Hematopoietic multipotent progenitor cell treated with erythropoietin and hydrocortisone succinate and interleukin-3 and kit ligand, for 6 days (in vitro differentiated cells): ENCODE data around the gene ABCA4.
"Not testable (repeated sequence)": the region's sequence is repeated elsewhere in the genome, so short reads cannot be mapped to it uniquely, and the experiment has no call there.

Source experiments
- DNase-seq: peaks from one replicate; pipeline ENCODE4 v3.0.0-alpha.2; 2015

Gene ABCA4

DNA sequence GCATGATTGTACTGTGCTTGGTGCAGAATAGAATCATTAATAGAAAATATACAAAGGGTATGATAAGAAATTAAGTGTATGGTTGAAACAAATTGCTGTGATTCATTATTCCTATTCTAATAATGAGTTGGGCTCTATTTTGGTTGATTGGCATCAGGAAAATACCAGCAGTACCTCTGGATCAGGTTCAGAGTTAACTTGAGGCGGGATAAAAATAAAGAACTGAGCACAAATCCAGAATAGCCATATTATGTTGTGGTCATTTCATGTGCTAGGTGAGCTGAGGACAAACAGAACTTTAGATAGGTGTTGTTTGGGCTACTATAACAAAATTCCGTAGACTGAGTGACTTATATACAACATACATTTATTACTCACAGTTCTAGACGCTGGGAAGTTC, 151.1 kb downstream of the ABCA4 start:
- DNase-seq = no peak

DNA sequence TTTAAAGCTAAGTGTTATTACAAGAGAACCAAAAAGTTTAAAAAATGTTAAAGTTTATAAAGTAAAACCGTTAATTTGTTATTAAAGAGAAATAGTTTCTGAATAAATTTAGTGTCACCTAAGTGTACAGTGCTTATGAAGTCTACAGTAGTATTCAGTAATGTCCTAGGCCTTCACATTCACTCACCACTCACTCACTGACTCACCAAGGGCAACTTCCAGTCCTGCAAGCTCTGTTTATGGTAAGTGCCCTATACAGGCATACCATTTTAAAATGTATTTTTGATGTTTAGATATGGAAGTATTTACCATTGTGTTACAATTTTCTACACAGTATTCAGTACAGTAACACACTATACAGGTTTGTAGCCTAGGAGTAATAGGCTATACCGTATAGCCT, 151.6 kb downstream of the ABCA4 start:
- DNase-seq = no peak

DNA sequence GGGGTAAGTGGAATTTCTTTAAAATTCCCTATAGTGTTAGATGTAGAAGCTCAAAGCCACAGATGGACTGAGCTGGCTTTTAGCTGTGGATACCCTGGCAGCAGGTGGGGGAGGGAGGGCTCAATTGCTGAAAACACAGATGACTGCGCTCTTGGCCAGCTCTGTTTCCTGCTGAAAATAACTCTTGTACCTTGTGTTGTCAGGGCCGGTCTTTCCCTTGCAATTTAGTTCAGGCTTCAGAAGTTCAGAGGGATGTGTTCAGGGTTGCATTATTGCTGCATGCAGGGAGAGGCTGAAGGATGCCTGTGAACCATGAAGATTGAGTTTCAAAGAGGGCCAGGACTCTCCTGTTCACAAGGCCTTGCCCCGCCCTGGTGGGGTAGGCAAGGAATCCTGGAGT, 153.6 kb downstream of the ABCA4 start:
- no peak for DNase-seq

DNA sequence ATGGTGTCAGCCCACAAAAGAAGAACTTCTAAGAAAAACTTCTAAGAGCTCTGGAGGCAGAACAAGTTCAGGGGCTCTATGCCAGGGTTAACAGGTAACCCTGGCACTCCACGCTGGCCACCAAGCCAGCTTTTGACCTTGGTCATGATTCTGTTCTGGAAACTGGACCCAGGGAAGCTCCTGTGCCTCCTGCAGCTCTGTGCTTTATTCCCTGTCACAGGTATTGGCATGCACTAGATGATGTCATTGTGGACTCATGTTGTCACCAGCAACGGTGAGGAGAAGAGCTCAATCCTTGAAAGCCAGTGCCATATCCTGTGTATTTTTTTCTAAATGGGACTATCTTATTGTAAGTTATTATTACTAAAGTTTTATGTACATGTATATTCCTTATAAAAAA, 155.1 kb downstream of the ABCA4 start:
- DNase-seq = no peak

DNA sequence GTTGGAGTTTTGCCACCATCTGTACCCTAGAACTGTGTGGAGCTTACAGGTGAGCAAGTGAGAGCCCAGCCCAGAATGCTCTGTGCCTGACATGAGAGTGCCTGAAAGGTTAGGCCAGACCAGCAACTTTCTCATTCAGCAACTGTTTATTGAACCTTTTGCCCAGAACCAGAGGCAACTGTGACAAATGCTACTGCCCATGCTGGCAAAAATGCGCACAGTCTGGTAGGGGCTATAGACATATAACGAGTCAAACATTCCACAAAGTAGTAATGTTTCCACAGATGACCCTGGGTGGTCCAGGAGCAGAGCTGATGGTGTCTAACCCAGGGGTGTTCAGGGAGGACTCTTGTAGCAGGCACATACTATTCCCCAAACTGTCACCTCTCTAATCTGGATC, 155.7 kb downstream of the ABCA4 start:
- DNase-seq = no peak

DNA sequence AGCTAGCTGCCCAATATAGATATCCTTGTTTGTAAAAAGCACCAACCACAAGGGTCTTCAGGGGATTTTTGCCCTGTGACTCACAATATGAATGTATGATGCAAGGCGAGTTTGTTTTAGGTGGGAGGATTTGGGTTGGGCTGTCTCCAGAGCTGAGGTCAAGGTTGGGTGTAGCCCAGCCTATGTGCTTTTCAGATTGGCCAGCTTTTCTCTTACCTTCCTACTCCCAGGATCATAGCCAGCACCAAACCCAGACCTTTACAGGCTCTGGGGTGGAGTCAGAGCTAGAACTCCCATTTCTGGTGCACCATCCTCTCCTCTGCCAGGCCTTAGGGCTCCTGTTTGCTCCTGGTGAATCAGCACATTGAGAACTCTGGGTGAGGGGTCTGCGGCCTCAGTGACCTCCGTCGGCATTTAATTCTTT, 156.2 kb downstream of the ABCA4 start:
- DNase-seq = no peak

DNA sequence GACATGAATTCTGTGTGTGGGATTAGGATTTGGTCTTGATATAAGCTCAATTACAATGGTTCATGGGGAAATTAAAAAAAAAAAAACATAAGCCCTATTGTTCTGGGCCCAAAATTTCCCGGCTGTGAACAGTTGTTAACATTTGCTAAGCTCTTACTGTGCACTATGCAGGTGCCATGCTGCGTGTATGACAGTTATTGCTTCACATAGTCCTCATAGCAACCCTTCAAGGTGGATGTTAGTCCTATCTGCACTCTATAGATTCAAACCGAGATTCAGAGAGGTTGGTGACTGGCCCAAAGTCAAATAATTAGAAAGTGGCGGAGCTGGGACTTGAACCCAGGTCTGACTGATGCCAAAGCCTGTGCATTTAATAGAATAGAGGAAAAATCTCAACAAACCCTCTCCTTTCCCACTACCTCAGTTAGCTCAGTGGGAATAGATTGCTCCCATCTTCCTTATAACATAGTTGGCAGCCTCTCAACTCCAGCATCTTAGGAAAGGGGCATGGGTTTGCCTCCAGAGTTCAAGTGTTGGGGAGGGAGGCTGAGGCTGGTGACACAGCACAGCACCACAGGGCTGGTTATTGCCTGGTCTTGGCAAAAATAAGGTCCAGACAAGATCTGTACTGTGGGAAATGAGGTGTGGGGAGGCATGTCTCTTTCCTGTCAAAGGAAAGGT, 156.7 kb downstream of the ABCA4 start:
- DNase-seq = no peak

DNA sequence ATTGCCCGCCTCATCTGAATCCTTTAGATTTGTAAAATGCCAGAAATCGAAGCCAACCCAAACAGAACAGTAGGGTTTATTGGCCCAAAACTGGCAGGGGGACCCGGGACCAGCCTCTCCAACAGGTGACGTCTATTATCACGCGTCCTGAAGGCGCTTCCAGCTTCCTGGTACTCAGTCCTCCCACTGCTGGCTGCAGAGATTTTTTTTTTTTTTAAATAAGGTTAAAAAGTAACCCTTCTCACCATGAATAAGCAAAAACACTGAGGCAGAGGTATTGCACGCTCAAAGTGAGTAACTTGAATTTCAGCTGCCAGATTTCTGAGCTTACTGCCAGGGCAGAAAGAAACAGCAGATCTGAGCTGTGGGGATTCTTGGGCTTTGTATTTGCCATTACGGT, 157.4 kb downstream of the ABCA4 start:
- no peak for DNase-seq

DNA sequence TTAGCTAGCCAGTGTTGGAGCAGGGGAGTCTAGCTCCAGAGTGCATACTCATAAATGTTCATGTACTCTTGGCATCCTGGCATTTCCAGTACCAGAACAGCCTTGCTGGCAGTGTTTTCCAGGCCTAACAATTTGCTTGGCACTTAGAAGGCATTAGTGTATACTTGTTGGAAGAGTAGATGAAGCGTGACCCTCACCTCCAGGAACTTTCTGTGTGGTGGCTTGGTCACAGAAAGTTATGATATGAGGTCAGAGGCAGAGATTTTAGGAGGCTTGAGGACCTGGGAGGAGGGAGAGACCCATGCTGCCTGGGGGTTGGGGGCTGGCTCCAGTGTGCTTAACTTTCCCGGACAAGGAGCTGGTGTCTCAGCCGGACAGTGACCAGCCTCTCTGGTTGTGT, 159.0 kb downstream of the ABCA4 start:
- DNase-seq = no peak

DNA sequence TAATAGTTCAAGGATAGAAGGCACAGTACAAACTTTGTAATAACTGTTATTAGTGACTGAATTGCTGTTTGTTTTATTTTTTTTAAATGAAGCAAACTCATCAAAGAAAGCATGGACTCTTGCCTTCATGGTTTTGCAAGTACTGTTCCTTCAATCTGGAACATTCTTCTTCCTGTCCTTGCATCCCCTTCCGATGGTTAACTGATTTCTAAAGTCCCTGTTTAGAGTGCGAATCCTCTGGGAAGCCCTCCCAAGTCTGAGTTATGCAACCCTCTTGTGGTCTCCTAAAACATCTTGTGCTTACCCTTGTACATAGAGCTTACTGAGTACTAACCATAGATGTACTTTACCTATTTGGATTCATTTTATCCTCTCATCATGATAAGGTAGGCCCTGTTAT, 159.5 kb downstream of the ABCA4 start:
- no peak for DNase-seq

DNA sequence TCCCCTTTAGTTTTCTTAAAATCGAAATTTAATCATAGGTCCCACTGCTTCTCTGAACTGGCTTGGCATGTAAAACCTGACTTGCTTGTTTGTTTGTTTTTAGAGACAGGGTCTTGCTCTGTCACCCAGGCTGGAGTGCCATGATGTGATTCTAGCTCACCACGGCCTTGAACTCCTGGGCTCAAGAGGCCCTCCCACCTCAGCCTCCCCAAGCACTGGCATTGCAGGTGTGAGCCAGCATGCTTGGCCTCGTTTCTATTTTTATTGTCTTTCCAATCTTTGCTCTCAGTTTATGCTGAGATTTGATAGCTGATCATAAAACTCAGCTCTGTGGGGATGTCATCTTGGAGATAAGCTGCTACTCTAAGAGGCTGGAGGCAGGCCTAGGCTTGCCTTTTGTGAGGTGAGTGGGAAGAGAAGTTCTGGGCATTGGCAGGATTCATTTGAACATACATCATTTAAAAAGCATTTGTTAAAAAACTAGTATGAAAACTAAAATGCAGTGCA, 160.3 kb downstream of the ABCA4 start:
- no peak for DNase-seq

DNA sequence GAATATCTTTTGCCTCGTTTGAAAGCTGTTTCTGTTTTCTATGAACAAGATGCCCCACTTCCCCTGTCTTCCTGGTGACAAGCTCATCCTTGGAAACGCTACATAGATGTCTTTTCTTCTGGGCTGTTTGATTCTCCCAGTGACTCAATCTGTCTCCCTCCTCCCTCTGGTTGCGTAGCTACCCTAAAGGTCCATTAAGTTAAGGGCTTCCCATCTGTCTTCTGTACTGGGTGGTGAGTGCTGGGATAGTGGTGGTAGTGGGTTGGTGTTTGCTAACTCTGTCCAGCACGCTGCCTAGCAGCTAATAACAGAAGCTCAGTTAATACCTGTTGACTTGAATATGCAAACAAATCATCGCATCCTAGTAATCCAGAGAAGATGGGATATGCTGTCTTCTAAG, 161.5 kb downstream of the ABCA4 start:
- DNase-seq = no peak

DNA sequence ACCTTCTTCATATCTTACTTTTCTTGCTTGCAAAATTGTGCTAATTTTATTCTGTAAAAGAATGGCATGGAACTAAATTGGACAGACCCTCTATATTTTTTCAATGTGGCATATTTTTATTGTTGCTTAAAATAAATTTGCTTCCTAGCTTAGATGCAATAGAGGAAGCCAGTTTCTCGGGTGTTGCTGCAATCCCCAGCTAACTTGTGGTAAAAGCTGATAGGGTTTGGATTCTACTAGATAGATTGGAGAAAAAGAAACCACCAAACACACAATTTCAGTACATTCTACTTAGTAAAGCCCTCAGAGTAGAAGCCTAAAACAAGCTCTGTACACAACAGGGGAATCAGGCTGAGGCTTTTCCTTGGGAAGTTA, 162.2 kb downstream of the ABCA4 start:
- peak; percentile 15 for DNase-seq

DNA sequence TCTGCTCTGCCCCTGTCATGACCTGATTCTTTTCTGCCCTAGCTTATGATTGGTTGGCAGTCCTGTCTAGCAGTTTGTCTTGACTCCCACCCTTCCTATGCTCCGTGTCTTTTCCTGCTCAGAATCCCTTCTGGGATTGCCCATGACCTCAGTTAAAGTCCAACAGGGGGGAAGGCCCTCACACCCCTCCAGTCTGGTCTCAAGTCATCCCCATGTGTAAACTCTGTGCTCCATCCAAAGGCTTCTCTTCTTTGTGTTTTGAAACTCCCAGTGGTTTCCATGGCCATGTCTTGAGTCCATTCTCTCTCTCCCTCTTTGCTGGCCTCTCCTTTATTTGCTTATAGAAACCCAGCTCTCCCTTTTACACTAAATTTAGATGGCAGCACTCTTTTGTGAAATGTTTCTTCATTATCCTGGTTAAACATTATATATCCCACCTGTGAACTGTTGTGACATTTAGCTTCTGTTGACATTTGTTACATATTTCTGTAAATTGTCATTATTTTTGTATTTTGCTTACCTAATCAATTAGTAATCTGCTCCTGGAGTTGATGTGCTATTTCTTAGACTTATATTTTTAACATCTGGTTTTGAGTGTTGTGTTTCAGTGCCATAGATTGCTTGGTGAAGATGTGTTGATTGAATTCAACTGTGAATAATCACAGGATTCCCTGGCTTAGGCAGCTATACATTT, 162.8 kb downstream of the ABCA4 start:
- DNase-seq = no peak

DNA sequence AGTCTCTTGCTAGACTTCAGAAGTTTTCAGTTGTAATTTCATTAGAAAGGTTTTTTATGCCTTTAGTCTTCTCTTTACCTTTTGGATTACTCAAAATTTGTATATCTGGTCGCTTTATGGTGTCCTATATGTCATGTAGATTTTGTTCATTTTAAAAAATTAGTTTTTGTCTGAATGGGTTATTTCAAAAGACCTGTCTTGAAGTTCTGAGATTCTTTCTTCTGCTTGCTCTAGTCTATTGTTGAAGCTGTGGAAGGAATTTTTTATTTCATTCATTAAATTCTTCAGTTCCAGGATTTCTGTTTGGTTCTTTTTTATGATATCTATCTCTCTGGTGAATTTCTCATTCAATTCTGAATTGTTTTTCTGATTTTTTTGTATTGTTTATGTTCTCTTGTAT, 165.2 kb downstream of the ABCA4 start:
- no peak for DNase-seq

DNA sequence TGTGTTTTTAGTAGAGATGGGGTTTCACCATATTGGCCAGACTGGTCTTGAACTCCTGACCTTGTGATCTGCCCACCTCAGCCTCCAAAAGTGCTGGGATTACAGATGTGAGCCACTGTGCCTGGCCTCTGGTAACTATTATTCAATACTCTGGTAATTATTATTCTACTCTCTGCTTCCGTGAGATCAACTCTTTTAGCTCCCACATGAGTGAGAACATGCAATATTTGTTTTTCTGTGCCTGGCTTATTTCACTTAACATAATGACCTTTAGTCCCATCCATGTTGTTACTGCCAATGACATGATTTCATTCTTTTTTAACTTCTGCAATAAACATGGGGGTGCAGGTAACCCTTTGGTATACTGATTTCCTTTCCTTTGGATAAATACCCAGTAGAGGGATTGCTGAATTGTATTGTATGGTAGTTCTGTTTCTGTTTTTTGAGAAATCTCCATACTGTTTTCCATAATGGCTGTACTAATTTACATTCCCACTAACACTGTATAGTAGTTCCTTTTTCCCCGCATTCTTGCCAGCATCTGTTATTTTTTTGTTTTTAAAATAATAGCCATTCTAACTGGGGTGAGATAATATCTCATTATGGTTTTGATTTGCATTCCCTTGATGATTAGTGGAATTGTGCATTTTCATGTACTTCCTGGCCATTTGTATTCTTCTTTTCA, 173.8 kb downstream of the ABCA4 start:
- DNase-seq = not testable (repeated sequence)
